ENCODE results near the gene IRS2.

GRCh38 chr13:109738298-109738746 is 48.1 kb downstream of the IRS2 start:
- no peak for TF ChIP-seq REST (IDR thresholded peaks at IDR 0.05; ENCODE audit: insufficient read depth in 1 of 2, low read depth in 2 of 2, low read length in 2 of 2)
- TF ChIP-seq POLR2AphosphoS5 (IDR thresholded peaks at IDR 0.05; ENCODE audit: low read depth, low read length) = no peak
- no peak for TF ChIP-seq SIN3A (IDR thresholded peaks at IDR 0.05; ENCODE audit: borderline replicate concordance, insufficient read depth, low read length)
- TF ChIP-seq TAF1 (IDR thresholded peaks at IDR 0.05; ENCODE audit: borderline replicate concordance, insufficient read depth, low read length) = no peak
- no peak for TF ChIP-seq FOXP2 (optimal IDR thresholded peaks at IDR 0.05; ENCODE audit: borderline replicate concordance, extremely low read depth, extremely low read length, insufficient read depth)
